Stimulated activated CD8-positive, alpha-beta memory T cell treated with anti-CD3 and anti-CD28 coated beads, Interleukin-4, amount 100 ng/mL, for 24 hours (primary cell): ENCODE data around the gene GNA15.
"Not testable (repeated sequence)": the region's sequence is repeated elsewhere in the genome, so short reads cannot be mapped to it uniquely, and the experiment has no call there.

Experiments
- DNase-seq: peaks from one replicate; pipeline ENCODE4 v3.0.0-alpha.2; 2020; ENCODE audit warnings: low read depth

The GNA15 gene

DNA sequence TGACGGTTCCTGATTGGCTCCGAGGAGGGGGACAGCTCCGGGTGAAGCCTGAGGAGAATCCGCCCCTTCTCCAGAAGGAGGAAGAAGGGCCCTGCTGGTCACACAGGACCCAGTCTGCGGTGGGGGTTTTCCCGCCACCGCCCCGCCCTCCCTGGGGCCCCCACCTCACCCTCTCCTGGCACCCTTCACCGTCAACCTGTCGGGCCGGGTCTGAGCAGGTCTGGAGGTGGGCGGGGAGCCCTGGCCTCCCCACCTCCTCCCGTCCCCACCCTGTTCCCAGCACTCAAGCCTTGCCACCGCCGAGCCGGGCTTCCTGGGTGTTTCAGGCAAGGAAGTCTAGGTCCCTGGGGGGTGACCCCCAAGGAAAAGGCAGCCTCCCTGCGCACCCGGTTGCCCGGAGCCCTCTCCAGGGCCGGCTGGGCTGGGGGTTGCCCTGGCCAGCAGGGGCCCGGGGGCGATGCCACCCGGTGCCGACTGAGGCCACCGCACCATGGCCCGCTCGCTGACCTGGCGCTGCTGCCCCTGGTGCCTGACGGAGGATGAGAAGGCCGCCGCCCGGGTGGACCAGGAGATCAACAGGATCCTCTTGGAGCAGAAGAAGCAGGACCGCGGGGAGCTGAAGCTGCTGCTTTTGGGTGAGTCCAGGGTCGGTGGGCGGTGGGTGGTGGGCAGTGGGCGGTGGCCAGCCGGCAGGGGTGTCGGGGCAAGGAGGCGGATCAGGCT is at the start of gene GNA15:
GNA15 (plus strand) TSS at position 73 of the 723 bp plus-strand sequence; CDS start at position 491, 418 bp downstream.
- no peak for DNase-seq

GRCh38 chr19:3087769-3088168 is 48.1 kb upstream of the GNA15 start:
- DNase-seq = no peak

- DNase-seq = not testable (repeated sequence)
Observed at GRCh38 chr19:3089299-3089855, 46.5 kb upstream of the GNA15 start.

DNA sequence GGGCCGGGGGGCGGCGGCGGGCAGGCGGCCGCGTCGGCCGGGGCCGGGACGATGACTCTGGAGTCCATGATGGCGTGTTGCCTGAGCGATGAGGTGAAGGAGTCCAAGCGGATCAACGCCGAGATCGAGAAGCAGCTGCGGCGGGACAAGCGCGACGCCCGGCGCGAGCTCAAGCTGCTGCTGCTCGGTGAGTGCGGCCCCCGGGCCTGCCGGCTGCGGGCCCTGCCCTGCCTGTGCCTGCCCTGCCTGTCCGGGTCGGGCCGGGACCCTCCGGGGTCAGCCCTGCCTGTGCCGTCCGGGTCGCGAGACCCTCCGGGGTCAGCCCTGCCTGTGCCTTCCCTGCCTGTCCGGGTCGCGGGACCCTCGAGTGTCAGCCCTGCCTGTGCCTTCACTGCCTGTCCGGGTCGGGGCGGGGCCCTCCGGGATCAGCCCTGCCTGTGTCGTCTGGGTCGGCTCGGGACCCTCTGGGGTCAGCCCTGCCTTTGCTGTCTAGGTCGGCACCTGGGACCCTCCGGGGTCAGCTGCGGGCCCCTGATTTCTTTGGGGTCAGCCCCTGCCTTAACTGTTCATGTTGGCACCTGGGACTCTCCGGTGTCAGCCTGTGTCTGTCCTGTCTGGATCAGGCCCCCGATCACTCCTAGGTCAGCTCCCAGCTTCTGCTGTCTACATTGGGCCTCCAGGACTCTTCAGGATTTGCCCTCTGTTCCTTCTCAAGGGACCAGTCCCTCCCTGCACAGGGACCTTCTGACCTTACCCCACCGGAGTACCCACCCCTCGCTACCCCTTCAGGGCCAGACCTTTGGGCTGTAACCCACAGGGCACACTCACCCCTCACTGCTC is 41.0 kb upstream of the GNA15 start:
- no peak for DNase-seq

GRCh38 chr19:3095441-3096191 is 40.2 kb upstream of the GNA15 start:
- no peak for DNase-seq

DNA sequence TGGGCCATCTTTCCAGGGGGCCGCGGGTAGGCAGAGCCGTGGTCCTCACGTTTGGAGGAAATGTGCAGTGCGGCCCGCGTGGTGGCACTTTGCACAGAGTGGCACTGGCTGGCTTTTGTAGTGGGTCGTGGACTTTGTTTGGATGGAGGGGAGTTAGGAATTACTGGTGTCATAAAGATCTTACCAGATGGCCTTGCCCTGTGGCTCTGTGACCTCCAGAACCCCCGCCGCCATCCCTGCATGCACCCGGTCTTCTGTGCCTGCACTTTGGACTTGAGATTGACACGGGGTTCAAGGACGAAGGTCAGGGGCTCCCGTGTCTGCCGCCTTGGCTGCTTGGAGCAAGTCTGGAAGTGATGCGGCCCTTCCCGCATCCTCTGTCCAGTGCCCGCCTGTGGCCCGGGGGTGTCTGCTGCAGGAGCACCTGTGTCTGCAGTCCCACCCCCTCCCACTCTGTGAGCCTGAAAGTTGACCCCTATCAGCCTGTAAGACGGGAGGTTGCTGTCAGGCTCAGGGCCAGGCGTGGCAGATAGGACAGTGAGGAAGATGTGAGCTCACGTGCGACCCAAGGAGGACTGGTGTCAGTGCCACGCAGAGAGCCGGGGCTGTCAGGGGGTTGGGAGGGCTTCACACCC is 39.4 kb upstream of the GNA15 start:
- DNase-seq = no peak

- DNase-seq = no peak
Observed at GRCh38 chr19:3096902-3097326, 38.9 kb upstream of the GNA15 start.

- DNase-seq = no peak
Observed at GRCh38 chr19:3097442-3097871, 38.4 kb upstream of the GNA15 start.

- no peak for DNase-seq
Observed at GRCh38 chr19:3098141-3098514, 37.7 kb upstream of the GNA15 start.

DNA sequence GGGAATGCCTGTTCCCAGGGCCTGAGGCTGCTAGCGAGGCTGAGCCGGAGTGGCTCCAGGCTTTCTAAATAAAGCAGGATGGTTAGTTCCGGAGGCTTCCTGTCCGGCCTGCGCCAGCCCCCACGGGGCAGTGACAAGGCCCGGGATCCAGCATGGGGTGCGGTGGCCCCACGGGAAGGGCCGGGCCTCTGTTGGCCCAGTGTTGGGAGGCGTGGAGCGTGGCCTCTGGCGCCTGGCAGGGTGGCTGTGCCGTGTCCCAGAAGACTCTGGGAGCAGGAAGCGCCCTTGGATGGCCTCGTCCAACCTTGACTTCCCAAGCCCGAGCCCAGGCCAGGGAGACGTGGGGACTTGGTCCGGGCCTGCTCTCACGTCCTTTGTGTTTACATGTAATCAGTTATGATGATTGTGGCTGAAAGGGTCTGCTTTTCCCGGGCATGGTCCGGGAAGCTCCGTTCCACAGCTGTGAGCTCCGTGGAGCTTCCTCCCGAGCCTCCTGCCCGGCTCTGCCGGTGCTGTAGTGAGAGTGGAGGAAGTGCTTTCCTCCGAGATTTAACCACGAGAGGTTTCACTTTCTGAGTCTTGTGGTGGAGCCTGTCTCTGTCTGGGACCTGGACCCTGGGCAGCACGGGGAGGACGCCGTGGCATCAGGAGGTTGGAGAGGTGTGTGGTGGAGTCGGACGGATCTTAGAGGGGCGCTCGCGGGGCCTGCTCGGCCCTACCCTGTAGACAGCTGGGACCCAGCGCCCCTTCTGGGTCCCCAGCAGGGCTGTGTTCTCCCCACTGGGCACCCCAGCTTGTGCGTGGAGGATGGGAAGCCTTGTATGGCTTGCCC is 37.1 kb upstream of the GNA15 start:
- no peak for DNase-seq

- DNase-seq = no peak
Observed at GRCh38 chr19:3099347-3100145, 36.3 kb upstream of the GNA15 start.

DNA sequence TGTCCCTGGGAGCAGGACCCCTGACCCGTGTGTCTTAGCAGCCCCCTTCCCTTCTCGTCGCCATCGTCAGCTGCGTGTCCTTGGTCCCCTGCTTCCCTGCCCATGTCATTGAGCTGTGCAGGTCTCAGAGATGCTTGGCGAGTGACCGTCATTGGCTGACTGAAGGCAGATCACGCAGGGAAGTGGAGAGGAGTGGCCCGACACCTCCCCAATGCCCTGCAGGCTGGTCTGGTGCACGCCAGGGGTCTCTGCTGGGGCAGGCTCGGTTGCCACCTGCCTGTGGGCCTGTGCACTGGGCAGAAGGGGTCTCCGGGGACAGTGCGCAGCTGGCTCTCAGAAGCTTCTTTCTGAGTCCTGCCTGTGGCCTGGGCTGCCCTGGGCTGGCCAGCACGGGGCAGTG is 35.5 kb upstream of the GNA15 start:
- DNase-seq = no peak

- no peak for DNase-seq
Observed at GRCh38 chr19:3100747-3101730, 34.8 kb upstream of the GNA15 start.

- DNase-seq = no peak
Observed at GRCh38 chr19:3102239-3103140, 33.3 kb upstream of the GNA15 start.

- no peak for DNase-seq
Observed at GRCh38 chr19:3104708-3104983, 31.2 kb upstream of the GNA15 start.

GRCh38 chr19:3105641-3106508 is 30.0 kb upstream of the GNA15 start:
- DNase-seq = no peak
